ENCODE measurements around the gene AGBL2.

The AGBL2 gene

GRCh38 chr11:47626234-47626633, 88.9 kb downstream of the AGBL2 start:
- H3K27ac ChIP-seq (ENCODE audit: low read length) = no peak overlapping the region
- no peaks in the 10 kb centered on the region for H3K27me3 ChIP-seq (ENCODE audit: low read depth, low read length)
- peaks cover 43% of the 10 kb centered on the region for H3K36me3 ChIP-seq (replicated peaks; ENCODE audit: low read depth, low read length)

GRCh38 chr11:47620836-47621378, 94.3 kb downstream of the AGBL2 start:
- H3K27me3 ChIP-seq (ENCODE audit: low read depth, low read length) = no peaks in the 10 kb centered on the region
- no peak overlapping the region for H3K4me3 ChIP-seq (ENCODE audit: low read length)
- H3K4me1 ChIP-seq (ENCODE audit: low read length) = peaks cover 12% of the 10 kb centered on the region
- H3K27ac ChIP-seq (ENCODE audit: low read length) = no peak overlapping the region
- H4K20me1 ChIP-seq (ENCODE audit: insufficient read depth, low read length) = no peaks in the 10 kb centered on the region
- H3K9ac ChIP-seq (ENCODE audit: low read length) = no peak overlapping the region
- TF ChIP-seq EZH2phosphoT487 (IDR thresholded peaks at IDR 0.05; ENCODE audit: low read depth) (no peak), CTCF (IDR thresholded peaks at IDR 0.05; ENCODE audit: low read depth, low read length) (no peak)
- H3K9me3 ChIP-seq (ENCODE audit: insufficient read depth, low read length) = no peaks in the 10 kb centered on the region
- no peaks in the 10 kb centered on the region for H3K79me2 ChIP-seq (ENCODE audit: low read length)
- no peak overlapping the region for H3K4me2 ChIP-seq (ENCODE audit: low read length)
- H3K36me3 ChIP-seq (replicated peaks; ENCODE audit: low read depth, low read length) = peaks cover 22% of the 10 kb centered on the region
- no peak overlapping the region for H2AFZ ChIP-seq (ENCODE audit: low read depth, low read length)

More at GRCh38 chr11:47626234-47626633, 88.9 kb downstream of the AGBL2 start:
- no peak overlapping the region for H3K9ac ChIP-seq (ENCODE audit: low read length)
- H3K9me3 ChIP-seq (ENCODE audit: insufficient read depth, low read length) = no peaks in the 10 kb centered on the region
- no peaks in the 10 kb centered on the region for H3K79me2 ChIP-seq (ENCODE audit: low read length)
- no peaks in the 10 kb centered on the region for H3K4me1 ChIP-seq (ENCODE audit: low read length)
- H3K4me3 ChIP-seq (ENCODE audit: low read length) = no peak overlapping the region
- no peak overlapping the region for H2AFZ ChIP-seq (ENCODE audit: low read depth, low read length)
- no peak for TF ChIP-seq CTCF (IDR thresholded peaks at IDR 0.05; ENCODE audit: low read depth, low read length)
- no peak for TF ChIP-seq EZH2phosphoT487 (IDR thresholded peaks at IDR 0.05; ENCODE audit: low read depth)
- H3K4me2 ChIP-seq (ENCODE audit: low read length) = no peak overlapping the region
- no peaks in the 10 kb centered on the region for H4K20me1 ChIP-seq (ENCODE audit: insufficient read depth, low read length)

GRCh38 chr11:47617417-47617809, 97.8 kb downstream of the AGBL2 start:
- no peaks in the 10 kb centered on the region for H3K9me3 ChIP-seq (ENCODE audit: insufficient read depth, low read length)
- TF ChIP-seq CTCF (IDR thresholded peaks at IDR 0.05; ENCODE audit: low read depth, low read length) (no peak), EZH2phosphoT487 (IDR thresholded peaks at IDR 0.05; ENCODE audit: low read depth) (no peak)
- no peaks in the 10 kb centered on the region for H4K20me1 ChIP-seq (ENCODE audit: insufficient read depth, low read length)
- no peak overlapping the region for H3K9ac ChIP-seq (ENCODE audit: low read length)
- H3K4me1 ChIP-seq (ENCODE audit: low read length) = peaks cover 12% of the 10 kb centered on the region
- H3K27me3 ChIP-seq (ENCODE audit: low read depth, low read length) = no peaks in the 10 kb centered on the region
- H3K4me3 ChIP-seq (ENCODE audit: low read length) = no peak overlapping the region
- no peaks in the 10 kb centered on the region for H3K79me2 ChIP-seq (ENCODE audit: low read length)
- H2AFZ ChIP-seq (ENCODE audit: low read depth, low read length) = no peak overlapping the region
- H3K4me2 ChIP-seq (ENCODE audit: low read length) = no peak overlapping the region
- no peak overlapping the region for H3K27ac ChIP-seq (ENCODE audit: low read length)
- peaks cover 14% of the 10 kb centered on the region for H3K36me3 ChIP-seq (replicated peaks; ENCODE audit: low read depth, low read length)

GRCh38 chr11:47616726-47617416, 98.3 kb downstream of the AGBL2 start:
- Histone ChIP-seq H3K4me3 (ENCODE audit: low read length) (no peak overlapping the region), H3K4me1 (ENCODE audit: low read length) (peaks cover 17% of the 10 kb centered on the region), H3K27me3 (ENCODE audit: low read depth, low read length) (no peaks in the 10 kb centered on the region), H3K79me2 (ENCODE audit: low read length) (no peaks in the 10 kb centered on the region), H3K9ac (ENCODE audit: low read length) (no peak overlapping the region), H4K20me1 (ENCODE audit: insufficient read depth, low read length) (no peaks in the 10 kb centered on the region), H3K9me3 (ENCODE audit: insufficient read depth, low read length) (no peaks in the 10 kb centered on the region), H3K4me2 (ENCODE audit: low read length) (no peak overlapping the region), H3K27ac (ENCODE audit: low read length) (no peak overlapping the region), H2AFZ (ENCODE audit: low read depth, low read length) (no peak overlapping the region), H3K36me3 (replicated peaks; ENCODE audit: low read depth, low read length) (peaks cover 10% of the 10 kb centered on the region)
- TF ChIP-seq CTCF (IDR thresholded peaks at IDR 0.05; ENCODE audit: low read depth, low read length) = peak; percentile 82
- TF ChIP-seq EZH2phosphoT487 (IDR thresholded peaks at IDR 0.05; ENCODE audit: low read depth) = no peak

Data from OCI-LY3 (cell line).